CD4-positive, alpha-beta T cell treated with Interleukin-4 for 4 hours (primary cell): ENCODE results near the gene GABRG3.

Experiments
- DNase-seq: peaks from one replicate; pipeline ENCODE4 v3.0.0-alpha.2; 2020

Gene GABRG3

GRCh38 chr15:26970712-26971210 lies at the start of gene GABRG3:
GABRG3 (plus strand) TSS chr15:26971181.
- DNase-seq, result no peak

- no peak for DNase-seq
Measured at GRCh38 chr15:26921433-26921832, 49.5 kb upstream of the GABRG3 start.

GRCh38 chr15:26926081-26926480 lies 44.9 kb upstream of the GABRG3 start:
- DNase-seq, result no peak

GRCh38 chr15:26928051-26928450 lies 42.9 kb upstream of the GABRG3 start:
- DNase-seq, result no peak

- no peak for DNase-seq
Measured at GRCh38 chr15:26929588-26929987, 41.4 kb upstream of the GABRG3 start.

GRCh38 chr15:26934848-26935247 lies 36.1 kb upstream of the GABRG3 start:
- DNase-seq, result no peak

- DNase-seq, result no peak
Measured at GRCh38 chr15:26935322-26935721, 35.7 kb upstream of the GABRG3 start.

GRCh38 chr15:26936502-26936901 lies 34.5 kb upstream of the GABRG3 start:
- no peak for DNase-seq

GRCh38 chr15:26937134-26937533 lies 33.8 kb upstream of the GABRG3 start:
- no peak for DNase-seq

- no peak for DNase-seq
Measured at GRCh38 chr15:26939398-26939797, 31.6 kb upstream of the GABRG3 start.

GRCh38 chr15:26941489-26941888 lies 29.5 kb upstream of the GABRG3 start:
- DNase-seq, result no peak

- no peak for DNase-seq
Measured at GRCh38 chr15:26943866-26944265, 27.1 kb upstream of the GABRG3 start.

- DNase-seq, result no peak
Measured at GRCh38 chr15:26945046-26945445, 25.9 kb upstream of the GABRG3 start.

GRCh38 chr15:26950001-26950400 lies 21.0 kb upstream of the GABRG3 start:
- no peak for DNase-seq

GRCh38 chr15:26954403-26954802 lies 16.6 kb upstream of the GABRG3 start:
- no peak for DNase-seq

- DNase-seq, result no peak
Measured at GRCh38 chr15:26967719-26968269, 3.2 kb upstream of the GABRG3 start.

- DNase-seq, result no peak
Measured at GRCh38 chr15:26968806-26969205, 2.2 kb upstream of the GABRG3 start.

- DNase-seq, result no peak
Measured at GRCh38 chr15:26971271-26972018, 464 bp downstream of the GABRG3 start.

GRCh38 chr15:26972636-26973035 lies 1.7 kb downstream of the GABRG3 start:
- DNase-seq, result no peak

GRCh38 chr15:26974120-26974780 lies 3.3 kb downstream of the GABRG3 start:
- DNase-seq, result no peak

- DNase-seq, result no peak
Measured at GRCh38 chr15:26981492-26981891, 10.5 kb downstream of the GABRG3 start.

- DNase-seq, result no peak
Measured at GRCh38 chr15:26983822-26984221, 12.8 kb downstream of the GABRG3 start.

GRCh38 chr15:26985050-26985449 lies 14.1 kb downstream of the GABRG3 start:
- no peak for DNase-seq

GRCh38 chr15:26996250-26996649 lies 25.3 kb downstream of the GABRG3 start:
- DNase-seq, result no peak
